Measurements from ENCODE around the gene DCANP1. TPM values are rescaled to one million over a fixed set of nuclear protein-coding genes. Genes with fewer than 3 reads are reported as not detected.

DCANP1 gene
- total RNA-seq, 1 donor from 2014 or later: not detected

- Histone ChIP-seq H3K9ac (ENCODE audit: low read depth in 1 of 3, low read length in 3 of 3) (no peak overlapping the region), H3K36me3 (ENCODE audit: control insufficient read depth in 3 of 3, insufficient read depth in 3 of 3, low read length in 3 of 3) (no peaks in the 10 kb centered on the region), H3K27ac (ENCODE audit: low read depth, low read length) (peak overlapping the region; percentile 51), H3K4me3 (ENCODE audit: low read length in 3 of 3) (no peak overlapping the region), H3K9me3 (ENCODE audit: control insufficient read depth in 3 of 3, low read length in 3 of 3) (no peaks in the 10 kb centered on the region), H3K4me1 (ENCODE audit: control insufficient read depth in 3 of 3, insufficient read depth in 3 of 3, low read length in 3 of 3) (peaks cover 26 to 55% (median 41%) of the 10 kb centered on the region in 3 donors), H3K27me3 (ENCODE audit: control insufficient read depth in 3 of 3, insufficient read depth in 3 of 3, low read length in 3 of 3) (peaks cover 0 to 3% (median 0%) of the 10 kb centered on the region in 3 donors)
Measured at GRCh38 chr5:135437422-135437795, 9.7 kb downstream of the DCANP1 start.

- no peak overlapping the region for H3K9ac ChIP-seq (ENCODE audit: low read depth in 1 of 3, low read length in 3 of 3)
- no peaks in the 10 kb centered on the region for H3K36me3 ChIP-seq (ENCODE audit: control insufficient read depth in 3 of 3, insufficient read depth in 3 of 3, low read length in 3 of 3)
- H3K27me3 ChIP-seq (ENCODE audit: control insufficient read depth in 3 of 3, insufficient read depth in 3 of 3, low read length in 3 of 3): peaks cover 0 to 3% (median 0%) of the 10 kb centered on the region in 3 donors
- peak overlapping the region; percentile 3 for H3K27ac ChIP-seq (ENCODE audit: low read depth, low read length)
- H3K9me3 ChIP-seq (ENCODE audit: control insufficient read depth in 3 of 3, low read length in 3 of 3): no peaks in the 10 kb centered on the region
- H3K4me1 ChIP-seq (ENCODE audit: control insufficient read depth in 3 of 3, insufficient read depth in 3 of 3, low read length in 3 of 3): peaks cover 26 to 55% (median 41%) of the 10 kb centered on the region in 3 donors
- no peak overlapping the region for H3K4me3 ChIP-seq (ENCODE audit: low read length in 3 of 3)
Measured at GRCh38 chr5:135436951-135437418, 10.2 kb downstream of the DCANP1 start.

GRCh38 chr5:135435467-135436330 lies 11.4 kb downstream of the DCANP1 start:
- H3K9ac ChIP-seq (ENCODE audit: low read depth in 1 of 3, low read length in 3 of 3): no peak overlapping the region
- H3K36me3 ChIP-seq (ENCODE audit: control insufficient read depth in 3 of 3, insufficient read depth in 3 of 3, low read length in 3 of 3): no peaks in the 10 kb centered on the region
- H3K4me1 ChIP-seq (ENCODE audit: control insufficient read depth in 3 of 3, insufficient read depth in 3 of 3, low read length in 3 of 3): peaks cover 26 to 50% (median 39%) of the 10 kb centered on the region in 3 donors
- no peak overlapping the region for H3K4me3 ChIP-seq (ENCODE audit: low read length in 3 of 3)
- H3K27ac ChIP-seq (ENCODE audit: low read depth, low read length): no peak overlapping the region
- no peaks in the 10 kb centered on the region for H3K27me3 ChIP-seq (ENCODE audit: control insufficient read depth in 3 of 3, insufficient read depth in 3 of 3, low read length in 3 of 3)
- H3K9me3 ChIP-seq (ENCODE audit: control insufficient read depth in 3 of 3, low read length in 3 of 3): no peaks in the 10 kb centered on the region

GRCh38 chr5:135434591-135435466 lies 12.3 kb downstream of the DCANP1 start:
- Histone ChIP-seq H3K27ac (ENCODE audit: low read depth, low read length) (peak overlapping the region; percentile 76), H3K36me3 (ENCODE audit: control insufficient read depth in 3 of 3, insufficient read depth in 3 of 3, low read length in 3 of 3) (no peaks in the 10 kb centered on the region), H3K9ac (ENCODE audit: low read depth in 1 of 3, low read length in 3 of 3) (peak overlapping the region in 1 of 3 donors; percentile 47), H3K9me3 (ENCODE audit: control insufficient read depth in 3 of 3, low read length in 3 of 3) (no peaks in the 10 kb centered on the region), H3K27me3 (ENCODE audit: control insufficient read depth in 3 of 3, insufficient read depth in 3 of 3, low read length in 3 of 3) (no peaks in the 10 kb centered on the region), H3K4me3 (ENCODE audit: low read length in 3 of 3) (no peak overlapping the region), H3K4me1 (ENCODE audit: control insufficient read depth in 3 of 3, insufficient read depth in 3 of 3, low read length in 3 of 3) (peaks cover 28 to 51% (median 37%) of the 10 kb centered on the region in 3 donors)

GRCh38 chr5:135433681-135434426 lies 13.3 kb downstream of the DCANP1 start:
- Histone ChIP-seq H3K9me3 (ENCODE audit: control insufficient read depth in 3 of 3, low read length in 3 of 3) (no peaks in the 10 kb centered on the region), H3K27ac (ENCODE audit: low read depth, low read length) (peak overlapping the region; percentile 76), H3K36me3 (ENCODE audit: control insufficient read depth in 3 of 3, insufficient read depth in 3 of 3, low read length in 3 of 3) (no peaks in the 10 kb centered on the region), H3K4me3 (ENCODE audit: low read length in 3 of 3) (peak overlapping the region in 1 of 3 donors; percentile 6), H3K4me1 (ENCODE audit: control insufficient read depth in 3 of 3, insufficient read depth in 3 of 3, low read length in 3 of 3) (peaks cover 30 to 53% (median 35%) of the 10 kb centered on the region in 3 donors), H3K27me3 (ENCODE audit: control insufficient read depth in 3 of 3, insufficient read depth in 3 of 3, low read length in 3 of 3) (no peaks in the 10 kb centered on the region), H3K9ac (ENCODE audit: low read depth in 1 of 3, low read length in 3 of 3) (peak overlapping the region in 2 of 3 donors; percentile 36 to 47)

- no peaks in the 10 kb centered on the region for H3K9me3 ChIP-seq (ENCODE audit: control insufficient read depth in 3 of 3, low read length in 3 of 3)
- no peaks in the 10 kb centered on the region for H3K27me3 ChIP-seq (ENCODE audit: control insufficient read depth in 3 of 3, insufficient read depth in 3 of 3, low read length in 3 of 3)
- no peaks in the 10 kb centered on the region for H3K36me3 ChIP-seq (ENCODE audit: control insufficient read depth in 3 of 3, insufficient read depth in 3 of 3, low read length in 3 of 3)
- H3K27ac ChIP-seq (ENCODE audit: low read depth, low read length): no peak overlapping the region
- no peak overlapping the region for H3K4me3 ChIP-seq (ENCODE audit: low read length in 3 of 3)
- no peak overlapping the region for H3K9ac ChIP-seq (ENCODE audit: low read depth in 1 of 3, low read length in 3 of 3)
- peaks cover 21 to 40% (median 21%) of the 10 kb centered on the region in 3 donors for H3K4me1 ChIP-seq (ENCODE audit: control insufficient read depth in 3 of 3, insufficient read depth in 3 of 3, low read length in 3 of 3)
Measured at GRCh38 chr5:135432113-135432512, 15.0 kb downstream of the DCANP1 start.

GRCh38 chr5:135430135-135430437 lies 17.1 kb downstream of the DCANP1 start:
- no peaks in the 10 kb centered on the region for H3K36me3 ChIP-seq (ENCODE audit: control insufficient read depth in 3 of 3, insufficient read depth in 3 of 3, low read length in 3 of 3)
- peak overlapping the region; percentile 48 for H3K27ac ChIP-seq (ENCODE audit: low read depth, low read length)
- H3K9me3 ChIP-seq (ENCODE audit: control insufficient read depth in 3 of 3, low read length in 3 of 3): no peaks in the 10 kb centered on the region
- no peak overlapping the region for H3K9ac ChIP-seq (ENCODE audit: low read depth in 1 of 3, low read length in 3 of 3)
- no peak overlapping the region for H3K4me3 ChIP-seq (ENCODE audit: low read length in 3 of 3)
- H3K27me3 ChIP-seq (ENCODE audit: control insufficient read depth in 3 of 3, insufficient read depth in 3 of 3, low read length in 3 of 3): no peaks in the 10 kb centered on the region
- H3K4me1 ChIP-seq (ENCODE audit: control insufficient read depth in 3 of 3, insufficient read depth in 3 of 3, low read length in 3 of 3): peaks cover 18 to 36% (median 21%) of the 10 kb centered on the region in 3 donors

GRCh38 chr5:135429301-135430134 lies 17.6 kb downstream of the DCANP1 start:
- Histone ChIP-seq H3K4me1 (ENCODE audit: control insufficient read depth in 3 of 3, insufficient read depth in 3 of 3, low read length in 3 of 3) (peaks cover 17 to 31% (median 18%) of the 10 kb centered on the region in 3 donors), H3K9ac (ENCODE audit: low read depth in 1 of 3, low read length in 3 of 3) (no peak overlapping the region), H3K27ac (ENCODE audit: low read depth, low read length) (peak overlapping the region; percentile 48), H3K27me3 (ENCODE audit: control insufficient read depth in 3 of 3, insufficient read depth in 3 of 3, low read length in 3 of 3) (no peaks in the 10 kb centered on the region), H3K4me3 (ENCODE audit: low read length in 3 of 3) (no peak overlapping the region), H3K9me3 (ENCODE audit: control insufficient read depth in 3 of 3, low read length in 3 of 3) (no peaks in the 10 kb centered on the region), H3K36me3 (ENCODE audit: control insufficient read depth in 3 of 3, insufficient read depth in 3 of 3, low read length in 3 of 3) (no peaks in the 10 kb centered on the region)

GRCh38 chr5:135428586-135428985 lies 18.6 kb downstream of the DCANP1 start:
- Histone ChIP-seq H3K27me3 (ENCODE audit: control insufficient read depth in 3 of 3, insufficient read depth in 3 of 3, low read length in 3 of 3) (no peaks in the 10 kb centered on the region), H3K36me3 (ENCODE audit: control insufficient read depth in 3 of 3, insufficient read depth in 3 of 3, low read length in 3 of 3) (no peaks in the 10 kb centered on the region), H3K9me3 (ENCODE audit: control insufficient read depth in 3 of 3, low read length in 3 of 3) (no peaks in the 10 kb centered on the region), H3K9ac (ENCODE audit: low read depth in 1 of 3, low read length in 3 of 3) (no peak overlapping the region), H3K27ac (ENCODE audit: low read depth, low read length) (no peak overlapping the region), H3K4me3 (ENCODE audit: low read length in 3 of 3) (no peak overlapping the region), H3K4me1 (ENCODE audit: control insufficient read depth in 3 of 3, insufficient read depth in 3 of 3, low read length in 3 of 3) (peaks cover 7 to 22% (median 10%) of the 10 kb centered on the region in 3 donors)

Data from skeletal muscle tissue (tissue), 4 donors.